HG03521 (cell line): Measurements from ENCODE around the gene NUFIP2.
"Not testable (repeated sequence)": the region's sequence is repeated elsewhere in the genome, so short reads cannot be mapped to it uniquely, and the experiment has no call there.

Experiments
- ATAC-seq: cut with Tn5 transposase; IDR thresholded peaks from one replicate; pipeline ENCODE4 v1.9.1; 2021; ENCODE audit warnings: mild to moderate bottlenecking, moderate library complexity; ENCODE audit not compliant: unreplicated experiment

The NUFIP2 gene

DNA sequence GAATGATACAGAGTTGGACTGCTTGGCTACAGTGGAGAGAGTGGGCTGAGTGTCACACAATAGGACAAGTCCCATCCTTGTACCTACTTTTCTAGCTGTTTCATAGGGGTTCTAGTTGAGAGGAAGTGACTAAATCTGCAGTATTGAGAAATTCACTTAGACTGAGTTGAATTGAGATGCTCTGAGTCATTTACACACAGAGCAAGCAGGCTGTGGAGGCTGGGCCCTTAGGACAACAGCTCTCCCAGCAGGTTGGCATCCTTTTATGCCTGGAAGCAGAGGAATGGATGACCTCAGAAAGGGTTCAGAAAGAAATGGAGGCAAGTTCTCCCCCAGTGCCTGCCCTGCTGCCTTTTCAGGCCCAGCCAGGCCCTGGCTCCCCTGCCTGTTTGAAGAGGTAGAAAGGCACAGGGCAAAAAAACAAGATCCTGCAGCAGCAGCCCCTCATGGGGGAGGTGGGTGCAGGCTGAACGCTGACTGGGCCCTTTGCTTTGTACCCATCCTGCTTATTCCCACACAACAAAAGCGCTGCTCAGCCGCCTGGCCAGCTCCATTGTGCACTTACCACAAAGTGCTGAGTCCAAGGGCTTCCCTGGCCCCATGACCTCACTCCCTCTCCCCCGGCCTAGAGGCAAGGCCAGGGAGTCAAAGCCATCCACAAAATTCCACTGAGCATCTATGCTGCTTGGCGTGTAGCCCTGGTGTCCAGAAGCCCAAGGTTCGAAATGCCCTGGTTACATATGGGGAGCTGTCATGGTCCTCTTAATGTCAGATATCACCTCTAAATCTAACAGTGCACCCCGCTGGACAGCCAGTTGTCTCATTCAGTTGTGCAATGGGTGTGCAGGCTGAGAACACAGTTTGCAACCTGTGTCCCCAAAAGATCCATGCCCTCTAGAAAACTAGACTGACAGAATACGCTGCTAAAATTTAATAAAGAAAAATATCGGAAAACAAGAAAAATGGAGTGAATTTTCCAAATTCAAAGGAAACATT lies 52.7 kb downstream of the NUFIP2 start:
- no peak for ATAC-seq

DNA sequence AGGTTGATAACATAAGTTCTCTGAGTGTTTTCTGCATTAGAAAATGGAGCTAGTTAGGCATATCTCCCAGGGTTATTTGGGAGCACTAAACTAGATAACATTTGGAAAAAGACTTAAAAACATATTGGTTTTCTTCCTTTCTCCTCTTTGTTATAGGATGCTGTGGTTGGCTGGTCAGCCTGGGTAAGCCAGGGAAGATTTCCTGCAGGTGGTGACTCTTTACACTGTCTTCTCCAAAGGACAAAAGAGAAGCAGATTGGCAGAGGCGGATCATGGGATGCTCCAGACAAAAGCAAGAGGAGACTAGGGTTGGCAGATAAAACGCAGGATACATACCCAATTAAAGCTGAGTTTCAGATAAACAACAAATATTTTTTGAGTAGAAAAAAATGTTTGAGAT lies 53.5 kb downstream of the NUFIP2 start:
- no peak for ATAC-seq

DNA sequence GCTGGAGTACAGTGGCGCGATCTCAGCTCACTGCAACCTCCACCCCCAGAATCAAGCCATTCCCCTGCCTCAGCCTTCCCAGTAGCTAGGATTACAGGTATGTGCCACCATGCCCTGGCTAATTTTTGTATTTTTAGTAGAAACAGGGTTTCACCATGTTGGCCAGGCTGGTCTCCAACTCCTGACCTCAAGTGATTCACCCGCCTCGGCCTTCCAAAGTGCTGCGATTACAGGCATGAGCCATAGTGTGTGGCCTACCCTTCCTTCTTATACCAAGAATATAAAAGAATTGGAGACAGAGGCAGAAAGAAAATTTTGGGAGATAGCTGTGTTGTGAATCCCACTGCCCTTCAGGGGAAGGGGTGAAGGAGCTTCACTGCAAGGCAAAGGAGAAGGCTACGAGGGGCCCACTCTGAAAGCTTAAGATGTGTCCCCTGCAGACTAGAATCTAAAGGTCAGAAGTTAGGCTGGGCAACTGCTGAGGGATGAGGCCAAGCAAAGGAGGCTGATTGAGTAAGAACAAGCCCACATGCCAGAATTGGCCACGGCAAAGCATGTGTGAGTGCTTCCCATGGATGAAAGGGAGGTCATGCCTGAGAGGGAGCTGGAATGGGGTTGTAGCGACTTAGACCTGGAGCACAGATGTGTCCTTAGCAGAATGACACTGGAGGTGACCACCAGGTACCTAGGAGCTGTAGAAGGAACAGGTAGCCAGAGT lies 55.7 kb downstream of the NUFIP2 start:
- ATAC-seq, result no peak

DNA sequence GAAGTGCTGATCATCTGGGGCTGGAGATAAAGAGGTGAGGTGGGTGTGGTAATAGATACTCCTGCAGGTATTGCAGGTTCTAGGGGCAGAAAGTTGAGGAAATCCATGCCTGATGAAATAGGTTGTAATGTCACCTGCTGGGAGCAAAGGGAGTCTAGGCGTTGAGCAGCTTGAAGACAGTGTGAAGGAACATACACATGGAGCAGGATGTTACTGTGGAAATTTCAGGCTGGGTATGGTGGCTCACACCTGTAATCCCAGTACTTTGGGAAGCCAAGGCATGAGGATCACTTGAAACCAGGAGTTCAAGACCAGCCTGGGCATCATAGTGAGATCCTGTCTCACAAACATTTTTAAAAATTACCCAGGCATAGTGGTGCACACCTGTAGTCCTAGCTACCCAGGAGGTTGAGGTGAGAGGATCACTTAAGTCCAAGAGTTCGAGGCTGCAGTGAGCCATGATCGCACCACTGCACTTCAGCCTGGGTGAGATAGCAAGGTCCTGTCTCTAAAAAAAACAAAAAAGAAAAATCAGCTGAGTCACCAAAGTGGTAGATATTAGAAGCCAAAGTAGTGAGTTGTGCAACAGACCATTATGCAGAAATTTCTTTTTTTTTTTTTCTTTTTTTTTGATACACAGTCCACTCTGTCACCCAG lies 56.3 kb downstream of the NUFIP2 start:
- no peak for ATAC-seq

DNA sequence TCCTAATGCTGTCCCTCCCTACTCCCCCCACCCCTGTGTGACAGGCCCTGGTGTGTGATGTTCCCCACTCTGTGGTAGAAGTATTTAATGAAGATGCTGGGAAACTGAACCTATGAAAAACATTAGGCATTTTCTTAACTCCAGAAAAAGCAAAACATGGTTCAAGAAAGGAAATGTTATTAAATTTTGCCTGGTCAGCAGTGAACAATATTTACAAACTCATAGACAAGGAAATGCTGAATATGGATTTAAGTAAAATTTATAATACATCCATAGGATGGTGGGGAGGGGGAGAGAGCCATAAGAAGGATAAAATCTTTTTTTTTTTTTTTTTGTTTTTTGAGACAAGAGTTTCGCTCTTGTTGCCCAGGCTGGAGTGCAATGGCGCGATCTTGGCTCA lies 58.0 kb downstream of the NUFIP2 start:
- no peak for ATAC-seq

DNA sequence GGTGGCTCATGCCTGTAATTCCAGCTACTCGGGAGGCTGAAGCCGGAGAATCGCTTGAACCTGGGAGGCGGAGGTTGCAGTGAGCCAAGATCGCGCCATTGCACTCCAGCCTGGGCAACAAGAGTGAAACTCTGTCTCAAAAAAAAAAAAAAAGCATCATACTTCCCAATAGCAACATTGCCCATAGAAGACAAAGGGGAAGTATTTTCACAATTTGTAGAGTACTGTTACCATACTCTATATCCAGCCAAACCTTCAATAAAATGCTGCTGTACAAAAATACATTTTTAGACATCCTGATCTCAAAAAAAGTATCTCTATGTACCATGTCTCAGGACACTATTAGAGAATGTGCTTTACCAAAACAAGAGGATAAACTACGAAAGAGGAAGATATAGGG lies 59.0 kb downstream of the NUFIP2 start:
- not testable (repeated sequence) for ATAC-seq

DNA sequence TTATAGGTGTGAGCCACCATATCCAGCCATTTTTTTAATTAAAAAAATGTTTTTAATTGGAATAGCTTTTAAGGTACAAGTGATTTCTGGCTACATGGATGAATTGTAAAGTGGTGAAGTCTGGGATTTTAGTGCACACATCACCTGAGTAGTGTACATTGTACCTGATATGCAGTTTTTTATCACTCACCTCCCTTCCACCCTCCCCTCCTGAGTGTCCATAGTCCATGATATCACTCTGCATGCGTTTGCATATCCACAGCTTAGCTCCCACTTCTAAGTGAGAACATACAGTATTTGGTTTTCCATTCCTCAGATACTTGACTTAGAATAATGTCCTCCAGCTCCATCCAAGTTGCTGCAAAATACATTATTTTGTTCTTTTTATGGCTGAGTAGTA lies 60.6 kb downstream of the NUFIP2 start:
- ATAC-seq, result no peak

DNA sequence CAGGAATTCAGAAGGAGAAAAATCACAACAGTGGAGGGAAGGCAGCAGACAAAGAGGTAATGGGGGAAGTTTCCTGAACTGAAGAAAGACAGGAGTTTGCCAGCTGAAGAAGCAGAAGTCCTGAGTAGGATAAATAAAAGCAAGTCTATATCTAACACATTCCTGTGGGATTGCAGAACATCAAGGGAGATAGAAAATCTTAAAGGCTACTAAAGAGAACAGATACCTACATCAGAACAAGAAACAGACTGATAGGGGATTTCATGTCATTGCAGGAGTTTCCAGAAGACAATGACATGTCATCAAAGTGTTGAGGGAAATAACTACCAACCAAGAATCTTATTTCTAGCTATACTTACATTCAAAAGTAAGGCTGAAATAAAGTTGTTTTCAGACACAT lies 68.6 kb downstream of the NUFIP2 start:
- no peak for ATAC-seq

DNA sequence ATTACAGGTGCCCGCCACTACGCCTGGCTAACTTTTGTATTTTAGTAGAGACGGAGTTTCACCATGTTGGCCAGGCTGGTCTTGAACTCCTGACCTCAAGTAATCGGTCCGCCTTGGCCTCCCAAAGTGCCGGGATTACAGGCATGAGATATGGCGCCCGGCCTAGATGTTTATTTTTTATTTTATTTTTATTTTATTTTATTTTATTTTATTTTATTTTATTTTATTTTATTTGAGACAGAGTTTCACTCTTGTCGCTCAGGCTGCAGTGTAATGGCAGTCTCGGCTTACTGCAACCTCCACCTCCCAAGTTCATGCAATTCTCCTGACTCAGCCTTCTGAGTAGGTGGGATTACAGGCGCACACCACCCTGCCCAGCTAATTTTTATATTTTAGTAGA lies 72.6 kb downstream of the NUFIP2 start:
- ATAC-seq, result not testable (repeated sequence)

DNA sequence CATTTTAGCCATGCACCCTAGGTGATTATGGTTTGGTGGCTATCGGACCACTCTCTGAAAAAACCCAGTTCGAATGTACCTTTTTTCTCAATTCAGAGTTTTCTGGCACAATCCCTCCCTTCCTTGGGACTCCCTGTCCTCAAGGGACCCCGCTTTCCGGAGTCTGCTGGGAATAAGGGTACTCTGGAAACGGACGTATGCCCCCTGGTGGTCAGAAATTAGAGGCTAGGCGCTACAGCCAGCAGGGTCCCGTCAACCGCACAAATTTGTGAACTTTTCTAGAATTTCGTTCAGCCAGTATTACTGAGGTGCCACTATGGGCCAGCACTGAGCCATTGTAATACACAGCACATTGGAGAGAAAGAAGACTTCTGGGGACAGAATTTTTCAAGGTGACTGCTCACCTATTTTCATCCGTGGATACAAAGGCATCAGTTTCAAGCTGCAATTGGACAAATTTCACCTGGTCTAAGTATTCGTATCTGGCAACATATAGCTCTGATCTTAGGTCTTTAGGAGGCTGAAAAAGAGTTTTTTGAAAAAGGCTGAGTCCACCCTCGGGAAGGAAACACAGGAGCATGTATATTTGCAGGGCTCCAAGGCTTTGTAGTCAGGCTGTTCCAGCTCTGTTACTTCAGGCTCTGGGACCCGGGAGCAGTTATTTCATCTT lies 74.4 kb downstream of the NUFIP2 start:
- ATAC-seq, result no peak

DNA sequence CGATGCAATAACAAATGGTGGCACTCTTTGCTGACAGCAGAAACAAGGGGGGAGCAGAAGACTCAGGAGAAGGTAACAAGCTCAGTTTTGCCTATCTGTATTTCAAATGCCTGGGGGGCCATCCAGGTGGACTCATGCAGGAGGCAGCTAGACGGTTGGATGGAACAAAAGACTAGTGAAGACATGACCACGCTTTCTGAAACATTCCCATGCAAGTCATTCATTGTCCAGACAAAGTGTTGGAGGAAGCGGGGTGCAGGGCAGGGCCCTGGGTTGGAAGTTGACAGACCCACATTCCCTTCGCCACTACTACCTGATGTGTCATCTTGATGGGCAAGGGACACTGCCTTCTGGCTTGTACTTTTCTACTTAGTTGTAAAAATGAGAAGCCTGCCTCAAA lies 77.1 kb downstream of the NUFIP2 start:
- no peak for ATAC-seq

DNA sequence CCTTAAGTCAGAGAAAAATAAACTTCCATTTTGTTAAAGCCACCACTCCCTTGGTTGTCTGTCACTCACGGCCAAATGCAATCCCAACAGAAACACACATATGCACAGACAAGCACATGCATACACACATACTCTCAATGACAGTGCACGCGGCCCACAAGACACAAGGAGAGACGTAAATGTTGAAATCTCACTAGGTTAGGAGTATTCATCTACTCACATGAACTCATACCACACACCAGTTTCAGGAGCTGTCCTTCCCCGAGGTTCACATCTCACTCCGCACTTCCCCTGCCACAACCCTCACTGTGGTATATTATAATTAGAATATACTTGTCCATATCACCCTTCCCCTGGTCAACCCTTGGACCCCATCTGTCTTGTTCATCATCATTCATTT lies 77.8 kb downstream of the NUFIP2 start:
- no peak for ATAC-seq

DNA sequence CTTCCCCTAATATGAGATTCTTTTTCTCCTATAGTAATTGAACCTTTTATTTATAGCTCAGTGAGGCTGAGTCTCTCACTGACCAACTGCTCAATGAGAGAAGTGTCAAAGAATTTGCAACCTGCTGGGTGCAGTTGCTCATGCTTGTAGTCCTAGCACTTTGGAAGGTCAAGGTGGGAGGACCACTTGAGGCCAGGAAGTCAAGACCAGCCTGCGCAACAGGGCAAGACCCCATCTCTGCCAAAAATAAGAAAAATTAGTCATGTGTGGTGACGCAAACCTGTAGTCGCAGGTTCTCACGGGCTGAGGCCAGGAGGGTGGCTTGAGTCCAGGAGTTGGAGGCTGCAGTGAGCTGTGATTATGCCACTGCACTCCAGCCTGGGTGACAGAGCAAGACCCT lies 78.2 kb downstream of the NUFIP2 start:
- ATAC-seq, result no peak

DNA sequence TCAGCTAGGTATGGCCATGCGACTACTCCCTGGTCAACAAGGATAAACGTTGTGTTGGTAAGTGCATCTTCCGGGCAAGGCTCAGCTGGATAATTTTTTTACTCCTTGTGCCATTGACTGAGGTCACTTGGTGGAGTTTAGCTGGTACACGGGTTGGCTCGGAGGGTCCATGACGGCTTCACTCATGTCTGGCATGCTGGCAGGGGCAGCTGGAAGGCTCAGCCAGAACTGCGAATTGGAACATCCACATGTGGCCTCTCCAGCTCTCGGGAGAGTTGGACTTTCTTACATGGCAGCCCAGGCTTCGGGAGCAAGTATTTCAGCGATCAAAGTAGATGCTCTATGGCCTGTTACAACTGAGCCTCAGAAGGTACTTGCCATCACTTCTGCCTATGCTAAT lies 78.8 kb downstream of the NUFIP2 start:
- ATAC-seq, result no peak

DNA sequence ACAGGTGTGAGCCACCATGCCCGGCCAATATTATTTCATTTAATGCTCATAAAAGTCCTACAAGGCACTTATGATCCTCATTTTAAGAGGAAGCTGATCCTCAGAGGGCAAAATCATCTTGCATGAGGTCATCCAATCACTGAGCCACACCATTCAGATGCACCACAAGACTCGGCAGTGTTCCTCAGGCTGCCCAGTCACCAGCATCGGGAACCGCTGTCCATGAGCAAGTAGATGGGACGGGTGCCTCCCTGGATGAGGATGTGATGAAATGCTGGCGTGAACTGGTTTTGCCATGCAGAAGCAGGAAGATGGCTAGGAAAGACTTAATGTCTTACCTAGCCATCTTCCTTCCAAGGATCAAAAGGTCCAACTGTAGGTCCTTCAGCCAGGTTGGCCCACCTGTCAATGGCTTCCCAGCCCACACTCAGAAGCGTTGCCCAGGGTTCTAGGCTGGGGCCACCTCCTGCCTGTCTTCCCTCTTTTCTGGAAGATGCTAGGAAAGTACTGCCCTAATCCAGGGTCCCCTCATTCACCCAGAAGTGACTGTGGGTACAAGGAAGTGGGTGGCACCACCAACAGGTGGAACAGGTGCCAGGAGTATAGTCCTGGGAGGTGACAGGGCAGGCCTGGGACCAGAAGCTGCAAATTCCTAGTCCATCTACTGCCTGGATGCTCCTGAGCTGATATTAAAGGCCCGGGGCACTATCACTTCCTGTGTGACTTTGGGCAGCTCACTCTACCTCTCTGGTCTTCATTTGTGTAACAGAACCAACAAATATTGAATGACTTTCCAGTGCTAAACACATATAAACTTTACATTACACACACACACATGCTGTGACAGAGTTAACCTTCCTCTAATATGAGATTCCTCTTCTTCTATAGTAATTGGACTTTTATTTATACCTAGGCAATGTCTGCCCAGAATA lies 79.5 kb downstream of the NUFIP2 start:
- ATAC-seq, result no peak

DNA sequence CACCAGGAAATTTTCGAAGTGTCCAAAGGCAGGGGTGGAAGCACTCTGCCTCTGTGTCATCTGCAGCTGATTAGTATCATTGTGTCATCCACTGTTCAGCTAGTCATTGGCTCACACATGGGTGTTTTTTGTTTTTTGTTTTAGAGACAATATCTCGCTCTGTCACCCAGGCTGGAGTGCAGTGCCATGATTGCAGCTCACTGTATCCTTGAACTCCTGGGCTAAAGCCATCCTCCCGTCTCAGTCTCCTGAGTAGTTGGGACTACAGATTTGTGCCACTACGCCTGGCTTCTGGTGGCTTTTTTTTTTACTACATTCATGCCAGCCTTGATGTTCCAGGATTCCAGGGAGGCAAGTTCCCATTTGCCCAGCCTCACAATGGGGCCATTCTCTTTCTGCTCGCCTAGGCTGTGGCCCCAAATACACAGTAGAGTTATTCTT lies 81.2 kb downstream of the NUFIP2 start:
- ATAC-seq, result no peak

DNA sequence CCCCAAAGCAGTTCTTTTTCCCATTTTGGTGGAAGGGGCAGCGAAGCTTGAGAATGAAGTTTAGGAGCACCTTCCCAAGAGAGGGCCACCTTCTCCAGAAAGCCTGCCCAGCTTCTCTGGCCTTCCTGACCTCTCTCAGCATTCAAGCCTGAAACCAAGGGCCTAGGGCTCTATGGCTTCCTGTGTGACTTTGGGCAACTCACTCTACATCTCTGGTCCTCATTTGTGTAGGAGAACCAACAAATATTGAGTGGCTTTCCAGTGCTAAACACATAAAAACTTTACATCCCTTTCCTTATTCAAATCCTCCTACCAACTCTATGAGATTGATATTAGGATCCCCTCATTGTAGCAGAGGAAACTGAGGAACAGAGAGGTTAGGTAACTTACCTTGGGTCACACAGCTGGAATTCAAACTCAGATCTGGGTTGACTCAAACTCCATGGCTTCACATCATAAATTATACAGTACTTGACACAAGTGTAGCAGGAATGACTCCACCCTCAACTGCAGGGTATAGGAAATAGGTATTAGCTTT lies 81.8 kb downstream of the NUFIP2 start:
- no peak for ATAC-seq

DNA sequence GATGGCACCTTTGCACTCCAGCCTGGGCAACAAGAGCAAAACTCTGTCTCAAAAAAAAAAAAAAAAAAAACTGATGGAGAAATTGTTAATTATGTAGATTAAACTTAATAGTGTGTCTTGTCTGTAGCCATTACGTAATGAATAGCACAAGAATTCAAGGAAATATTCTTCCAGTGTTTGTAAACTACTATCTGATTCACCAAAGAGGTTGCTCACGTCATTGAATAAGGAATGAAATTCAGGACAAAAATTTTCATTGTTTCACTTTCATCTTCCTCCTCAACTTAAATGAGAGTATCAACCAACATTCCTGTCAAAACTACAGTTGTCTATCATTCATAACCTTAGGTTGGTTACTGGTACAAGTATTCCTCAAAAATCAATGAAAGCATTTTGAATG lies 83.1 kb downstream of the NUFIP2 start:
- ATAC-seq, result no peak

DNA sequence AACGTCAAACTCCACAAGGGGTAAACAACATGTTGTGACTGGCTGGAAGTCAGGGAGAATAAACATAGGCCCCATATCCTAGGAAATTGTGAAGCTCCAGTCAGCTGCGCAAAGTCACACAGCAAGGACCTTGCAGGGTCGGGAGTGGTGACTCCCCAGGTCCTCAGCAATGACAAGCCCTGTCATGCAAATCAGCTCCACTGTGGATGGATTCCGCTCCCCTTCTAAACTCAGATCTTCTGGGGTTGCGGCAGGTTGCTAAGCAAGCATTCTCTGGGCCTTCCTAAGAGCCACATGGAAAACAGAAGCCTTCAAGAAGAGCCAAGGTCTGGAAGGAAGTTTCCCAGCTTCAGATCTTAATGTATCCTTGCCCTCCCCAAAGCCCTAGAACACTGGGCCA lies 84.9 kb downstream of the NUFIP2 start:
- ATAC-seq, result no peak

DNA sequence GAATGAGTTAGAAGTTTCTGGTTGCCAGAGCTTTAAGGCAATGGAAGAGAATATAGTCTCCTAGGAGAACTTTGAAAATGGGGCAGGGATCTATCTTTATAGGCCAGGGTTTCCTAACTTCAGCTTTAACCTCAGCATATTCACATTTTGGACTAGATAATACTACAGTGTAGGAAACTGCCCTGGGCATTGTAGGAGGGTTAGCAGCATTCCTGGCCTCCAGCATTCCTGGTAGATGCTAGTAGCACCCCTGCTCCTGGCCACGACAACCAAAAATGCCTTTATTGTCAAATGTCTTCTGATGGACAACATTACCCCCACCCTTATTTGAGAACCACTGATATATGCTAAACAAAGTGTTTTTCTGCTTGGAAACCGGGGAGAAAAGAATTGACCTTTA lies 86.0 kb downstream of the NUFIP2 start:
- ATAC-seq, result no peak
